Mesenchymal stem cell (in vitro differentiated cells and primary cell): ENCODE measurements around the gene GHR.
A peak's percentile ranks its signal among the peaks of the same experiment; 100 is the strongest.

Experiments
- DNase-seq: peaks from one replicate; pipeline ENCODE4 v3.0.0-alpha.2; 2013
- H2AFZ ChIP-seq: one replicate; pipeline ENCODE4 v1.6.1; 2013; ENCODE audit warnings: low read depth, mild to moderate bottlenecking, control low read depth, inconsistent platforms, low read length, moderate library complexity
- H2AK5ac ChIP-seq: 2 replicates; pipeline ENCODE4 v1.6.1; 2013; ENCODE audit warnings: low read length, moderate library complexity, mild to moderate bottlenecking, inconsistent platforms; ENCODE audit not compliant: severe bottlenecking
- H2BK120ac ChIP-seq: one replicate; pipeline ENCODE4 v1.6.1; 2013; ENCODE audit warnings: low read depth, mild to moderate bottlenecking, inconsistent platforms, low read length, moderate library complexity
- H2BK12ac ChIP-seq, 2 experiments: one replicate each; pipeline ENCODE4 v1.6.1; 2013; ENCODE audit warnings: inconsistent platforms in 2 of 2, low read length in 2 of 2, mild to moderate bottlenecking in 2 of 2, moderate library complexity in 2 of 2, control low read depth in 1 of 2
- H2BK15ac ChIP-seq: one replicate; pipeline ENCODE4 v1.6.1; 2013; ENCODE audit warnings: mild to moderate bottlenecking, low read depth, inconsistent platforms; ENCODE audit not compliant: poor library complexity, severe bottlenecking
- H2BK5ac ChIP-seq: 2 replicates; pipeline ENCODE4 v1.6.1; 2013; ENCODE audit warnings: low read depth, mild to moderate bottlenecking, low read length, control low read depth, inconsistent platforms; ENCODE audit not compliant: poor library complexity, severe bottlenecking
- H3K14ac ChIP-seq, 2 experiments: one replicate each; pipeline ENCODE4 v1.6.1; 2013; ENCODE audit warnings: inconsistent platforms in 2 of 2, low read length in 2 of 2, control low read depth in 1 of 2, mild to moderate bottlenecking in 1 of 2, moderate library complexity in 1 of 2
- H3K18ac ChIP-seq, 2 experiments: one replicate each; pipeline ENCODE4 v1.6.1; 2013; ENCODE audit warnings: inconsistent platforms in 2 of 2, low read length in 2 of 2, control low read depth in 1 of 2, low read depth in 1 of 2, mild to moderate bottlenecking in 1 of 2
- H3K23ac ChIP-seq, 2 experiments: one replicate each; pipeline ENCODE4 v1.6.1; 2013; ENCODE audit warnings: inconsistent platforms in 2 of 2, low read length in 2 of 2, mild to moderate bottlenecking in 2 of 2, moderate library complexity in 2 of 2, control low read depth in 1 of 2
- H3K27ac ChIP-seq: 2 replicates; pipeline ENCODE4 v1.5.1; 2013; ENCODE audit warnings: mild to moderate bottlenecking, moderate library complexity, low read length, control low read depth, inconsistent platforms; ENCODE audit not compliant: poor library complexity, severe bottlenecking
- H3K27me3 ChIP-seq, 2 experiments: 2 replicates each; pipeline versions ENCODE4 v1.6.1 to v1.7.0; 2013; ENCODE audit warnings: low read length in 2 of 2, mild to moderate bottlenecking in 2 of 2, moderate library complexity in 2 of 2, control low read depth in 1 of 2, inconsistent platforms in 1 of 2; ENCODE audit not compliant: control insufficient read depth in 1 of 2, insufficient read depth in 1 of 2
- H3K36me3 ChIP-seq, 2 experiments: 2 replicates each; pipeline versions ENCODE4 v1.6.1 to v1.7.0; 2013; ENCODE audit warnings: low read length in 2 of 2, control low read depth in 1 of 2, inconsistent platforms in 1 of 2, low read depth in 1 of 2, mild to moderate bottlenecking in 1 of 2; ENCODE audit not compliant: insufficient read depth in 2 of 2, control insufficient read depth in 1 of 2
- H3K4ac ChIP-seq, 2 experiments: one replicate each; pipeline ENCODE4 v1.6.1; 2013; ENCODE audit warnings: inconsistent platforms in 2 of 2, low read length in 2 of 2, mild to moderate bottlenecking in 2 of 2, moderate library complexity in 2 of 2, control low read depth in 1 of 2, low read depth in 1 of 2
- H3K4me1 ChIP-seq: 2 replicates; pipeline ENCODE4 v1.6.1; 2013; ENCODE audit warnings: low read depth, low read length, control low read depth; ENCODE audit not compliant: control insufficient read depth, insufficient read depth
- H3K4me2 ChIP-seq: 2 replicates; pipeline ENCODE4 v1.6.1; 2013; ENCODE audit warnings: low read length, mild to moderate bottlenecking, inconsistent platforms; ENCODE audit not compliant: poor library complexity, severe bottlenecking
- H3K4me3 ChIP-seq, 2 experiments: 2 replicates each; pipeline versions ENCODE4 v1.5.1 to v1.7.0; 2013; ENCODE audit warnings: low read length in 2 of 2, mild to moderate bottlenecking in 2 of 2, control low read depth in 1 of 2, low read depth in 1 of 2; ENCODE audit not compliant: insufficient read depth in 1 of 2
- H3K79me1 ChIP-seq: replicated peaks from 2 replicates; pipeline ENCODE4 v1.6.1; 2013; ENCODE audit warnings: mild to moderate bottlenecking, control low read depth, low read length, inconsistent platforms; ENCODE audit not compliant: poor library complexity, severe bottlenecking
- H3K9ac ChIP-seq: 2 replicates; pipeline ENCODE4 v1.7.0; 2013; ENCODE audit warnings: mild to moderate bottlenecking, low read length, moderate library complexity
- H3K9me3 ChIP-seq: 2 replicates; pipeline ENCODE4 v1.7.0; 2013; ENCODE audit warnings: mild to moderate bottlenecking, low read length; ENCODE audit not compliant: control insufficient read depth
- H4K8ac ChIP-seq: one replicate; pipeline ENCODE4 v1.6.1; 2013; ENCODE audit warnings: inconsistent platforms, mild to moderate bottlenecking, low read length, moderate library complexity
- H4K91ac ChIP-seq: one replicate; pipeline ENCODE4 v1.6.1; 2013; ENCODE audit warnings: mild to moderate bottlenecking, low read length, inconsistent platforms
- WGBS: methylation state at CpG from one replicate; pipeline ENCODE4 v1.1.7; 2013; ENCODE audit warnings: mixed read lengths; 5-methylcytosine and 5-hydroxymethylcytosine counted together

Gene GHR

DNA sequence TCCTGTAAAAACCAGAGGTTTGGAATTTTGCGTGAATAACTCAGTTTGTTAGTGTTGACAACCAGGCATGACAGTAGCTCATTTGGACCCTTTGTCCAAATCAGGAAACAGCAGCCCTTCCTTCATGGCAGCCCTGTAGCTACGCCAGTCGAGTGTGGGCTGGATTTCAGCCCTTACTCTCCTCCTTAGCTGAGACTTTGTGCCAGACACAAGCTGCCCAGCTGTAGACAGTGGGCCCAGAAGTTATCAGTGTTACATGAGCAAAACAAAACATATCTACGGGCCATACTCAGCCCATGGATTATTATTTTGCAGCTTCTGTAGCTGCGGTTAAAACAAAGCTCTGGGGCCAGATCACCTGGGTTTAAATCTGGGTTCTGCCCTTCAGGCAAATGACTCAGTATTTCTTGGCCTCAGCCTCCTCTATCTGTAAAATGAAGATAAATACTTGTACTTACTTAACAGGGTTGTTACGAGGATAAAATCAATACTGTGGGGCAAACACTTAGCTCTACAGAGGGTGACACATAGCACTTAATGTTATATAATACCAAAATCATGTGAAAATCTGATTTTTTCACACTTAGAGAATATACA is 76.9 kb downstream of the GHR start:
- no peak for DNase-seq
- Histone ChIP-seq H2BK15ac (no peak overlapping the region), H3K4ac (no peak overlapping the region), H2BK5ac (no peak overlapping the region), H2AFZ (no peak overlapping the region), H3K18ac (no peak overlapping the region), H3K9ac (no peak overlapping the region), H2AK5ac (no peak overlapping the region), H3K14ac (no peak overlapping the region), H3K23ac (no peak overlapping the region), H3K9me3 (no peaks in the 10 kb centered on the region), H3K4me2 (no peak overlapping the region), H4K8ac (no peak overlapping the region), H2BK120ac (no peak overlapping the region), H3K4me3 (no peak overlapping the region), H2BK12ac (peak overlapping the region in 1 of 2 experiments; percentile 39), H3K27me3 (no peaks in the 10 kb centered on the region), H3K36me3 (no peaks in the 10 kb centered on the region), H3K4me1 (no peaks in the 10 kb centered on the region), H4K91ac (peak overlapping the region; percentile 7), H3K27ac (no peak overlapping the region), H3K79me1 (no peaks in the 10 kb centered on the region)
- 91% methylated on average over 5 of the region's 6 CpGs for WGBS

DNA sequence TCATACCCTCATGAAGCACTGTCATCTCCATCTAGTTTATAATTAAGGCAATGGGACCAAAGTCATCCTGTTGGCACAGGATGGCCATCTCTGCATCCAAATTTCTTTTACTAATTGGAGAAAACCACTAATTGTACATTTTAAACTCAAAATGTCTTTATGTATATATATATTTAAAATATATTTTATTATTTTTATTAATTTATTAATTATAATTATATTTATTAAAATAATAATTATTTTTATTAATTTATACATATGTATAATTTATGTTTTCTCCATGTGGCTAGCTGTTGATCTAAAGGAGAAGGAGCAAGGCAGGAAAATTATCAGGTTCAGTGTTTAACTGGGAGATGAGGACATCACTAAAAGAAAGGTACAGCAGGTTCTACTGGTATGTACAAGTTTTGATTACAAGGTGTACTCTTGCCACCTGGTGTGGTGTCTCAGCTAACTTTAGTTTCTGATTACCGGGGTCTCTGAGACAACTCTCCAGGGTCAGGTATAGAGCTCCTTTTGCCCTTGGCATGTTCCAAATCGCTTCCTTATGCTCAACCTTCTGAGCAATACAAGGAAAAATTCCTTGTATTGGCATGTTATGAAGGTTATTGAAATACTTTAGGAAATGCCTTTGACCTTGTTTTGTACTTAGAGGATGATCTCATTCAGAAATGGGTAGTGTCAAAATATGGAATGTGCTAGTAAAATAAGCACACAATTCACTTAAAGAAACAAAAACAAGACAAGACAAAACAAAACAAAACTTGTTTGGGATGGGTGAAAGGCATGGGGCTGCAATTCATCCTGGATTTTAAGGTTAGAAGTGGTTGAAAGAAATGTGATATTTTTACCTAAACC is 79.6 kb downstream of the GHR start:
- Histone ChIP-seq H2AFZ (no peak overlapping the region), H3K36me3 (no peaks in the 10 kb centered on the region), H3K23ac (no peak overlapping the region), H2BK5ac (no peak overlapping the region), H4K91ac (no peak overlapping the region), H3K27me3 (no peaks in the 10 kb centered on the region), H3K79me1 (no peaks in the 10 kb centered on the region), H3K4me3 (no peak overlapping the region), H3K4me2 (no peak overlapping the region), H3K9me3 (no peaks in the 10 kb centered on the region), H3K14ac (no peak overlapping the region), H3K18ac (no peak overlapping the region), H3K4me1 (no peaks in the 10 kb centered on the region), H2BK12ac (no peak overlapping the region), H3K9ac (no peak overlapping the region), H4K8ac (no peak overlapping the region), H3K4ac (no peak overlapping the region), H3K27ac (no peak overlapping the region), H2BK120ac (no peak overlapping the region), H2BK15ac (no peak overlapping the region), H2AK5ac (no peak overlapping the region)
- WGBS, result 88% methylated on average over 1 of the region's 2 CpGs
- no peak for DNase-seq

DNA sequence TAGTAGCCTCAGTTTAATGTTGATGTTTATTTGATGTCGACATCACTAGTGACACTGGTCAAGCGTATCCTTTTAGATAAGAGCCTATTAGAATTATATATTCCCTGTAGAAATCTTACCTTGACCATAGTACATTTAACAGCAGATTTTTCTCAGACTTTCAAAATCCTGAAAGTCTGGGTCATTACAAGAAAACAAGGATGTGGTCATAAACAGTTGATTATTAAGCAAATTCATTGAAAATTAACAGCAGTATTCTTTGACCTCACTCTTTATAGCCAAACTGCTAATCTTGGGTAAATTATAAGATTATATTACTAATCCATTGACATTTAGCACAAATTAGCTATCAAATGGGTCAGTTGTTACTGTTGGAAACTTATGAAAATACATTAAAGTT is 83.4 kb downstream of the GHR start:
- Histone ChIP-seq H2AK5ac (no peak overlapping the region), H3K79me1 (no peaks in the 10 kb centered on the region), H2AFZ (no peak overlapping the region), H3K9me3 (no peaks in the 10 kb centered on the region), H2BK12ac (no peak overlapping the region), H4K91ac (no peak overlapping the region), H3K4me3 (no peak overlapping the region), H3K4me1 (no peaks in the 10 kb centered on the region), H3K4ac (no peak overlapping the region), H2BK120ac (no peak overlapping the region), H3K9ac (no peak overlapping the region), H4K8ac (no peak overlapping the region), H3K36me3 (no peaks in the 10 kb centered on the region), H3K18ac (no peak overlapping the region), H3K27ac (no peak overlapping the region), H3K23ac (no peak overlapping the region), H2BK15ac (no peak overlapping the region), H3K4me2 (no peak overlapping the region), H2BK5ac (no peak overlapping the region), H3K27me3 (no peaks in the 10 kb centered on the region), H3K14ac (no peak overlapping the region)
- 100% methylated on average over 1 of the region's 2 CpGs for WGBS
- no peak for DNase-seq

DNA sequence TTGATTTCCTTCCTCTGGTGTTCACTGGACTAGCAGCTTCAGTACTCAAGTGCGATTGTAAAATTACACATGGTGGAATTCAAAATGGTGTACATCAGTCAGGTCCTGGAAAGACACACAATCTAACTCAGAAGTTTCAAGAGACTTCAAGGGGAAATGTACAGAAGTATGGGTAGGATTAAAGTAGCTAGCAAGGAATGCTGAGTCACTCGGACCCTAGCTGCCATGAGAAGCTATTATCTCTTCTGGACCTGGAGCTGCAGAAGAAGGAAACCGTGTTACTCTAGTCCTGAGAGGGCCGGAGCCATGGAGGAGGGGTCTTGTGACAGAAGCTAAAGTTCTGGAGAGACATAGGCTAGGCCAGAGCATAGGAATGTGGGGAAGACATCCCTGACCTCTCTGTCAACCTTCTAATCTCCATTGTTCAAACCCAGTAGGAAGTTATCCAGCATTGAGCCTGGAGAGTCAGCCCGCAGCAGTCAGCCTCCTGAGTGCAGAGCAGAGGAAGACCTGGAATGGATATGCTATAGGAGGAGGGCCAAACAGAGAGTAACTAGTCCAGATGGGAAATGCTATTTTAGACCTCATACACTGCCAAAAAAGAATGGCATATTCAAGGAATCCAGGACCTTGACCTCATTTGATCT is 84.3 kb downstream of the GHR start:
- H3K4me2 ChIP-seq, result no peak overlapping the region
- H2BK120ac ChIP-seq, result no peak overlapping the region
- H2BK5ac ChIP-seq, result no peak overlapping the region
- H3K36me3 ChIP-seq, result no peaks in the 10 kb centered on the region
- H3K4me1 ChIP-seq, result no peaks in the 10 kb centered on the region
- no peaks in the 10 kb centered on the region for H3K9me3 ChIP-seq
- H2AK5ac ChIP-seq, result no peak overlapping the region
- no peaks in the 10 kb centered on the region for H3K79me1 ChIP-seq
- H3K14ac ChIP-seq, result no peak overlapping the region
- 72% methylated on average over 5 of the region's 5 CpGs for WGBS
- DNase-seq, result no peak
- H2BK15ac ChIP-seq, result no peak overlapping the region
- no peaks in the 10 kb centered on the region for H3K27me3 ChIP-seq
- H3K23ac ChIP-seq, result no peak overlapping the region
- H4K8ac ChIP-seq, result no peak overlapping the region
- no peak overlapping the region for H3K4ac ChIP-seq
- H3K9ac ChIP-seq, result no peak overlapping the region
- H2BK12ac ChIP-seq, result no peak overlapping the region
- H2AFZ ChIP-seq, result no peak overlapping the region
- H4K91ac ChIP-seq, result no peak overlapping the region
- H3K4me3 ChIP-seq, result no peak overlapping the region
- H3K18ac ChIP-seq, result peak overlapping the region in 1 of 2 experiments; percentile 75
- no peak overlapping the region for H3K27ac ChIP-seq
